GM18499 (cell line): ENCODE measurements around the gene TNS1.

Source experiments
- ATAC-seq: cut with Tn5 transposase; IDR thresholded peaks from one replicate; pipeline ENCODE4 v1.9.1; 2021; ENCODE audit warnings: moderate number of reproducible peaks; ENCODE audit not compliant: insufficient read depth, unreplicated experiment

The TNS1 gene

GRCh38 chr2:217935901-217936684, 66.7 kb downstream of the TNS1 start:
- no peak for ATAC-seq

GRCh38 chr2:217935235-217935879, 67.4 kb downstream of the TNS1 start:
- ATAC-seq = no peak

DNA sequence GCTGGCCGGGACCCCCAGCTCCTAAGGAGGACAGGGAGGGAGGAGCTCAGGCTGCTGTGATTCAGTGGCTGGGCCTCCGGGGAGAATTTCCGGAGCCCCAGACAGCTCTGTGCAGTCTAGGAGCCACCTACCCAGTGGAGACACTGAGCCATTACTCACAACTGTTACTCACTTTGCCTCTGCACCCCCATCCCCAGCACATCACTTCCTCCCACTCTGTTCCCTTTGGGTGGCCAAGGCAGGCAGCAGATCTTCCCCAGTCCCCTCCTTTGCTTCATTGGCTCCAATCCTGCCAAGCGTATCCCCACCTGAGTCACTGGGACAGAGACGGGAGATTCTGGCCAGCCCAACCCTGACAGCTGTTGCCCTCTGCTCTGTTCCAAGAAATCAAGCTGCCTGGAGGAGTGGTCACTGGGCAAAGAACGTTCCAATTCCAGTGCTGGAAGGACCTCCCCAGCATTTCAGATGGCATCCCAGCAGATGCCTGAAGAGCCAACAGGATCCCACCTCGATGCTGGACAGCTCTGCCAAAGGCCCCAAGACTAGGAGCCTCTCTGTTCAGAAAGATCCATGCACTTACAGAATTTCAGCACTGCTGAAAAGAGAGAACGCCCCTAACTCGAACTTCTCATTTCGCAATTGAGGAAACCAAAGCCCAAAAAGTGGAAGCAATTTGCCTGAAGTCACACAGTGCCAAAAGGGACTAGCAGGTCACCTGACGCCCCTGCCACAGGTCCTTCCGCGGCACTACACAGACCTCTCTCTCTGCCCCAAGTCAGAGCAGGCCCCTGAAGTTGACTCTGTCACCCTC, 68.3 kb downstream of the TNS1 start:
- ATAC-seq = no peak

- no peak for ATAC-seq
Measured at GRCh38 chr2:217933617-217933993, 69.2 kb downstream of the TNS1 start.

DNA sequence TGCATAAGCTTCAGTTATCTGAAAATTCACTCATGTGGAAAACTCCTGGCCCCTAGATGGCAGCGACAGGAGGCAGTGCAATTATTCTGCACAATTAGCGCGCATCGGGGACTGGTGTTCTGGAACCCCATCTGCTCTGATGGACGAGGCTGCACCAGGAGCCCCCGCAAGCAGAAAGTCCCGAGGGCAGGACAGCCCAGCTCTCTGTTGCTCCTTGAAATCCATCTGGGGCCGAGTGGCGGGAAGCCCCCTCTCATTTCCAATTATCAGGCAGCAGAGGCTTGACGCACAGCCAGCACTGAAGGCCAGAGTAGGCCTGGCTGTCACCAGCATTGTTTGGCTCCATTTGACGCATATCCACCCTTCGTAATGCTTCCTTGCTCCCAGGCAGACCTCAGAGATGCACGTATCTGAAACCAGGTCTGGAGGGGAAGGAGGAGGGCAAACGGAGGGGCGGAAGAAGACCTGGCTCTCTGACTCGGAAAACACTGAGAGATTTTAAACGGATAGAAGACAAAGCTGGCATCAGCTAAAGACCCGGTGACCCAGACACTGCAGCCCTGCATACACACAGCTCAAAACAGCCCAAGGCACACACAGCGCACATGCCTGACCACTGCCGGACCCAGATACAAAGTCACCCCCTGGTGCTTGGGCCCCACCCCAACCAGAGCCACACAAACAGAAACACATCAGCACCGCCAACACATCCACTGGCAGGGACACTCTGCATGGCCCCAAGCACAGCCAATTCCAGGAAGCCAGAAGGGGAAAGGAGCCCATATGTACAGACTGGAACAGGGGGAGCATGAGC, 69.8 kb downstream of the TNS1 start:
- ATAC-seq = no peak

DNA sequence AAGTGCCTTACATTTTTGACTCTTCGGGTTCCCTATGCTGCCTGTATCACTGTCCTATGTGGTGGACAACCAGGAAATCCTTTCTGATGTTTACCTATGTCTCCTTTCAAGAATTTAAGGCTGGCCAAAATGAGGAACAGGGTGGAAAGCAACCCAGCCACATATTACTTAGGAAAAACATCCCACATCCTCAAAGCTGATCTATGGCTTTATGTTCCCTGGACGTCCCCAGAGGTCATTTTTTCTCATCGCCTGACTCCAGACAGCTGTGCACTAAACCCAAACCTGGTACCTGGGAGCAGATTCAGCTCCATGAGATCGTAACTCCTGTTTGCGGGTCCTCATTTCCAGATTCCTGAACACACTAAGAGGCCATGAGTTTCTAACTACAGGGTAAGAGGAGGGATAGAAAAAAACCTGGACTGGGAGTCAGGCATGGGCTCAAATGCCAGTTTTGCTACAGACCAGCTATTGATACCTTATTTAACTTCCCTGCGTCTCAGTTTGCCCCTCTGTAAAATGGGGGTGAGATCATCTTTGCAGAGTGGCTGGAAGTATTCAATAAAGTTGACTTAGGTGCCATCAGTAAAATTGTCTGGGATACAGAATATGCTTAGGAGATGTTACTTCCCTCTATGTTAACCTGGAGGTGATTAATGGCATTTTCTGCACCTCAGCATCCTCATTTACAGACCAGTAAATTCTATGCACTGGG, 70.8 kb downstream of the TNS1 start:
- ATAC-seq = no peak

DNA sequence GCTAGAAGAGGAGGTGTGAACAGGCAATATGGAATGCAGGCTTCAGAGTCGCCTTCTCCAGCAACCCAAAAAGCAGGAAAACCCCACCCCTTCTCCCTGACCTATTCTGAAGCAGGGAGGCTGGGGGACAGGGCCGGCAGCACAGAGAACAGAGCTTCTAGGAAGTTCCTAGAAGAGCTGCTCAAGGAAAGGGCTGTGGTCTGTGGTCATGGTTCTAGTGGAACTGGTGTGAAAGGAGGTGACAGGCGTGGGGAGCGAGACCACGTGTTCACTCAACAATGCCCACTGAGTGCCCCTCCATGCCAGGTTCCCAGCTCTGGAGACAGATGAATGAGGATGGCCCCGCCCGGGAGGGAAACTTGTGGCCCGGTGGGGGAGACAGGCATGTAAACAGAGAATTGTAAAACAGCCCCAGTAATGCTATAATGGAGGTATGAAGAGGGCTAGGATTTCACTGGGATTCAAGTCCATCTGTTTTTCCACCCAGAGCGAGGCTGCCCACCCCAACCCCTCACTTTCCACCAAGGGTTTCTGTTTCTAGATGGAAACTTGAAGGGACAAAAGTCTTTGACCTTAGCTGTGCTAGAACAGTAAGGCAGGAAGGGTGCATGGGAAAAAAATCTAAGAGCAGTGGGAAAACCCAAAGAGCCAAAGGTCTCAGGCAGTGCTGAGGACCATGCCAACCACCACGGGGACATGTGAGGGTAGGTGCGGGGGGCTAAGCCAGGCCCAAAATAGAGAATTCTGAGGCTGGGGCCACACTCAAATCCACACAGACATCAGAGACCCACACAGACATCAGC, 71.8 kb downstream of the TNS1 start:
- no peak for ATAC-seq

DNA sequence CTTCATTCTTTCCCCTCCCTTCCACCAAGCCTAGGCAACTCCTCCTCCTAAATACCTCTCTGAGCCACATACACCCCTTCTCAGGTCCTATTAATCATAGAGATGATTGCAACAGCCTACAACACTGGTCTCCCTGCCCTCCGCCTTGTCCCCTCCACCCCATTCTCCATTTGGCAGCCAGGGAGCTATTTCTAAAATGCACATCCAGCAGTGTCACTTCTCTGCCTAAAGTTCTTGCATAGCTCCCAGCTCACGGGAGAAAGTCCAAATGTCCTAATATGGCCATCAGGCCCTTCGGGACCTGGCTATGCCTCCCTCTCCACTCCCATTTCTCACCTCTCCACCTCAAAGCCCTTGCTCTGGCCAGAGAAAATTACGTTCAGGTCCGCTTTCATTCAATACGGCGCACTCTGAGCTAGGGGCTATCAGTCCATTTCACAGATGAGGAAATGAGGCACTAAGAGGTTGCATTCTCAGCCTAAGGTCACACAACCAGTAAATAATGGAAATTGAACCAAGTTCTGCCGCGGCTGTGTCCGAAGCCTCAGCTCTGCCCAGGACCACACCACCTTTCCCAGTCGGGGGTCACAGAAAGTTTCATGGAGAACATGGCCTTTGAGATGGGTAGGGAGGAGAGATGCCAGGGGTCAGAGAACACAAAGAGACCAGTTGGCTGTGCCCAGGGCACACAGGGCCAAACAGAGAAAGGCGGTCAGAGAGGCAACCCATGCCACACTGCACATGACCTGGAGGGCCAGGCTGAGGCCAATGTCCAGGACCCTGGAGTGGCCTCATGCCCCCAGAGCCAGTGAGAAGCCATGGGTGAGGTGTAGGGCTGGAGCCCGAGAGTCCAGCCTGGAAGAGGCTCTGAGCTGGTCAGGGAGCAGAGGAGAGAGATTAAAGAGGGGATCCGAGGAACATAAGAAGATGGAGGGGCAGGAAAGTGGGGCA, 72.8 kb downstream of the TNS1 start:
- no peak for ATAC-seq

DNA sequence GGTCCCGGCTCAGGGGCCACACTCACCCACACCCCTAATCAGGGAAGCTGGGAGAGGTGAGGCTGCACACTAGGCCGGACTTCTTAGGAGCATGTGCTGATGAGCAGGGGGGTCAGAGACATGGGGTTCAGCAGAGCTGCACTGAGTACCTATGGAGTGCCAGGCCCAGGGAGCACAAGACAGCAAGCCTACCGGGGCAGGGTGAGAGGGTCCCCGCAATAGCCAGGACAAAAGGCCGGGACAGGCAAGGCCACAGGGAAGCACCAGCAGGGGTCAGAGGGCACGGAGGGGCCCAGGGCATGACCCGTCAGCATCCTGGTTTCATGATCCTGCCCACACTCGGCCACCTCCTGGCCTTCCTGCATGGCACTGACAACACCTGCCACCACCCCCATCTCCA, 73.5 kb downstream of the TNS1 start:
- no peak for ATAC-seq

DNA sequence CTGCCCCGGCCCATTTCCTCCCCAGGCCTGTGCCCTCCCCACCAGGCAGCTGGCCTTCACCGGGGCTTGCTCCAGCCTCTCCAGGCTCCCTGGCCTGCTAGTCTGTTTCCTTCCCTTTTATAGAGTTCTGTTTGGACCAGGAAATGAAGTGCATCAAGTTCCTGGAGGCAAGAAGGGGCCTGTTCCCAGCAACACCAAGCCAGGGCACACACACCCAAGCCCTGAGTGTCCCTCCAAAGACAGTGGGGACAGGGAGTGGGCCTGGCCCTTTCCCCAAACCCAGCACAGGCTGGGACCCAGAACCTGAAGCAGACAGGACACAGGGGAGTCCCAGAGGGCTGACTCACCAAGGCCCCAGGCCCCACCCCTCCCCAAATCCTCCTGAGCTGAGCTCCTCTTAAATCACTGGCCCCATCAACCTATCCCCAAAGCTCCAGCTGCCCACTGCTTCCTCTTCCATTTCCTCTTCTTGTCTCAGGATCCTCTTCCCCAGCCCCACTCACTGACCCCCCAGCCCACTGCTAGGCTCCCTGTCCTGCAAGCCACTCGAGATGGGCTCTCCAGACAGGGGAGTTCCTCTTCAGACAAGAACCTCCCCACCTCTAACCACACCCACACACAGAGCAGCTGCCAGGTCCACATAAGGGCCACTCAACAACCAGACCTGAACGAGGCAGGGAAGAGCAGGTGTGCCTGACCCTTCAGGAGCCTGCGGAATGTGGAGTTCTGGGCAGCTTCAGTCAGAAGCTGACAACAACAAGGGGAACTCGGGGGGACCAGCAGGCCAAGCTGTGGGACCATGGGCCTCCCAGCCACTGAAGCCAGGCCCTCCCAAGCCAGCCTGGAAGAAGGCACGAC, 74.2 kb downstream of the TNS1 start:
- ATAC-seq = no peak

DNA sequence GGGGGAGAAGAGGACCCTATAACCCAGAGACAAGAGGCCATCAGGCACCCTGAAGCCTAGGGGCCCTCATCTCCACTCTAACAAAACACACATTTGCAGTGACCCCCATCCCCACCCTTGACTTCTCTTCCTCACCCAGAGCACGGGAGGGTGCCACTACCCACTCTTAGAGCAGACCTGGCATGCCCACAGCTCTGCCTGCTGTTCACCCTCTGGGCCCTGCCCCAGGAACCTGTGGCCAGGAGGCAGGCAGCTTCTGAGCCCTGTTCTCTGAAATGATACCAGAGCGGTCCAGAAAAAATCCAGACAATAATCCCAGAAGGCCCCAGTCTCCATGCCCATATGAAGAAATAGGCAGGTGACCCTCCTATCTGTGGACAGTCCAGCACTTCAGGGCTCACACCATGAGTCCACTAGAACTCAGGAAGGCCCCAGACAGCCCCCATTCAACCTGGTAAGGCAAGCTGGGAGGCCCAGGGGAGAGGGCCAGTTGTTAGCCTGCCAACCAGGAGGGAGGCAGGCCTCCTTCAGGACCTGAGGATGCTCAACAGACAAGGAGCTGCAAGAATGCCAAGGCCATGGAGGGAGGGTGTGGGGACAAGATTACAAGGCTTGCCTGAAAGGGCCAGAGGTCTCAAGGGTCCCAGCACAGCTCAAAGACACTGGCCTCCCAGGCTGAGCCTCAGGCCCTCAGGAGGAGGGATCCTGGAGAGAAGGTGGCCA, 75.0 kb downstream of the TNS1 start:
- no peak for ATAC-seq

- ATAC-seq = no peak
Measured at GRCh38 chr2:217926801-217927200, 76.0 kb downstream of the TNS1 start.

DNA sequence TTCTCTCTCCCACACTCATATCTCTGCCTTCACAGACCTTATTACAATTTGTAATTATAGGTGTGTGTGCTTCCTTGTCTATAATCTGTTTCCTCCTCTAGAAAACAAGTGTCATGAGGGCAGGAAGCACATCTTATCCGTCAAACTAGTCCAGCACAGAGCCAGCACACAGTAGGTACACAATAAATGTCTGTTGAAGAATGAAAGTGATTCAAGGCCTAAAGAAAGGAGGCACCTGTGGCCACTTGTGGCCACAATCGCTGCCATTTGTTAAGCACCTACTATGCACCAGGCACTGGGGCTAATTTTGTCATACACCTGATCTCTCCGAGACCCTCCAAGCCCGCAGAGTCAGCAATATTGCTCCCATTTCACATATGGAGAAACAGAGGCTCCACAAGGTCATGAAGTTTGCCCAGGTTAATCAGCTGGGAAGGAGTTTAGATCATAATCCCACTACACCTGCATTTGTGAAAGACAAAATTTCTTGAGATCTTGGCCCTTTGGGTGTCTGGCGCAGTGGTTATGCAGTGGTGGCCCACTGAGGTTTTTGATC, 78.4 kb downstream of the TNS1 start:
- no peak for ATAC-seq

DNA sequence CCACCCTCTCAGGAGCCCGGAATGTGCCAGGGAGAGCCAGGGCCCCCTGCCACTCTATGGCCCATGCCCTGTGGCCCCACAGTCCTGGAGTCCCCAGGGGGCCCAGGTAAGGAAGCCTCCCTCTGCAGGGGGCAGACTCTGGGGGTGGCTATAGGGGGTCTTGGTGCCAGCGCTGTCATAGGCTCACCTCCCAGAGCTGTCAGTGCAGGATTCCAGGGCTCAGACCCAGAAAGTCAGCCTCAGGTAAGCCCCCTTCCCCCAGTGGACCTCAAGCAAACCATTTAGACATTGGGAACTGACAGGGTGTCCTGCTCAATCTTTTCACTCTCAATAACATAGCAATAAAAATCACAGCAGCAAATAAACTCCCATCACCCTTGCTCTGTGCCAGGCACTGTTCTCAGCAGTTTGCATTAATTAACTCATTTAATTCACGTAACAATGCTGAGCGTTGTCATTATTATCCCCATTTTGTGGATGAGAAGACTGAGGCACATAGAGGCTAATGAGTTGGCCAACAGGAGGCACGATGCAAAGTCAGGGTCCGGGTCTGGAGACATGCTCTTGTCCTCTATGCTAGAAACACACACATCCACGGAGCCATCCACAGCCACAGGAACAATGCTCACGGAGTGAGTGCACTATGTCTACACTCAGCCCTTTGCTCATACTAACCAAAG, 79.6 kb downstream of the TNS1 start:
- no peak for ATAC-seq
